HG02973 (cell line): ENCODE results near the gene SEC61A1.

ENCODE experiments used
- ATAC-seq: cut with Tn5 transposase; IDR thresholded peaks from one replicate; pipeline ENCODE4 v1.9.1; 2021; ENCODE audit warnings: moderate library complexity; ENCODE audit not compliant: unreplicated experiment

The SEC61A1 gene

DNA sequence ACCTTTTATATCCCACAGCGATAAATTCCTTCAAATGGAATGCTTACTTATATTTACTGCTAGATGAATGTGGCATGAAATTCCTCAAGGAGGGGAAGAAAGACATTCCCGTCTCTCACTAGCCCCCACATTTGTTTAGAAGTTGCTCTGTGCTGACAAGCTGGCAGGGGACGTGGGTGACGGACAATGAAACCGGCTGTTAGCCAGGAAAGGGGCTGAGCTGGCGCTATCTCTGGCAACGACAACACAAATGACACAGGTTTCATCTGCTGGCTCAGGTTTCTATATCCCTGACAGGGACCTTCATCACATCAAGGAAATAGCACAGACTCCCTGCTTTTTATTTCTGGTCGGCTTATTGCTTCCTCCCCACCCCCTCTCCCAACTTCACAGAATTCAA lies 55.6 kb downstream of the SEC61A1 start:
- ATAC-seq: no peak

DNA sequence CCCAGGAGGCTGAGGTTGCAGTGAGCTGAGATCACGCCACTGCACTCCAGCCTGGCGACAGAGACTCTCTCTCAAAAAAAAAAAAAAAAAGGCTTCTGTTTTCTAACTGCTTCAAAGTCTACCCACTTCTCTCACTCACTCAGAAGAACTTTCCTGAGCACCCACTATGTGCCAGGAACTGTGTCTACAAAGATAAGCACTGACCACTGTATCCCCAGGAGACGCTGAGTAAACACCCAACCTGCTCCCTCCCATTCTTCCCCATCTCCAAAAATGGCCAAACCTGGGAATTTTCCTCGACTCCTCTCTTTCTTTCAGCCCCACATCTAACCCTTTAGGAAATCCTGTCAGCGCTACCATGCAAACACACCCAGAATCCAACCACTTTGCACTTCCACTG lies 58.9 kb downstream of the SEC61A1 start:
- ATAC-seq: no peak

DNA sequence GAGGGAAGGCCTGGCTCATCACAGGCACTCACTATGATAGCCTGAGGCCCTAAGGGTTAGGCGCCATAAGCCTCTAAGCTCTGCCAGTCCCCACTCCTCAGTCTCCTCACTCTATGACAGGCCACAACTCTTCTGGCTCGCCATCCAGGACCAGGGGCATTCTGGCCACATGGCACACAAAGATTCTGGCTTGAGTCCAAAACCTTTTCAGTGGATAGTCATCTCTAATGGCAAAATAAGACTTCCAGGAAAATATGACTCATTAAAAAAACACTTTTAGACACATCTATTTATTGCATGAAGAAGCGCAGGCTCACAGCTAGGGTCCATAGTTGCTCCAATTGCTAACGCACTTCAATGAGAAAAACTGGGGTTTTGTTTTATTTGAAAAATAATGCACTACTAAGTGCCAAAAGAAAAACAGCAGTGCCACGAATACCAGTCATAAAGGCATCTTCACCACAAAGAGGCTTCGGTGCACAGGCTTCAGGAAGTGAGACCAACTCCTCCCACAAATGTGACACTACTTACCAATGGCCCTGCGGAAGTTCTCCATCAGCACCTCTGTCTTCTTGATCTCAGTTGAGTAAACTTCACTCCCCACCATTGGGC lies 60.2 kb downstream of the SEC61A1 start:
- ATAC-seq: no peak

DNA sequence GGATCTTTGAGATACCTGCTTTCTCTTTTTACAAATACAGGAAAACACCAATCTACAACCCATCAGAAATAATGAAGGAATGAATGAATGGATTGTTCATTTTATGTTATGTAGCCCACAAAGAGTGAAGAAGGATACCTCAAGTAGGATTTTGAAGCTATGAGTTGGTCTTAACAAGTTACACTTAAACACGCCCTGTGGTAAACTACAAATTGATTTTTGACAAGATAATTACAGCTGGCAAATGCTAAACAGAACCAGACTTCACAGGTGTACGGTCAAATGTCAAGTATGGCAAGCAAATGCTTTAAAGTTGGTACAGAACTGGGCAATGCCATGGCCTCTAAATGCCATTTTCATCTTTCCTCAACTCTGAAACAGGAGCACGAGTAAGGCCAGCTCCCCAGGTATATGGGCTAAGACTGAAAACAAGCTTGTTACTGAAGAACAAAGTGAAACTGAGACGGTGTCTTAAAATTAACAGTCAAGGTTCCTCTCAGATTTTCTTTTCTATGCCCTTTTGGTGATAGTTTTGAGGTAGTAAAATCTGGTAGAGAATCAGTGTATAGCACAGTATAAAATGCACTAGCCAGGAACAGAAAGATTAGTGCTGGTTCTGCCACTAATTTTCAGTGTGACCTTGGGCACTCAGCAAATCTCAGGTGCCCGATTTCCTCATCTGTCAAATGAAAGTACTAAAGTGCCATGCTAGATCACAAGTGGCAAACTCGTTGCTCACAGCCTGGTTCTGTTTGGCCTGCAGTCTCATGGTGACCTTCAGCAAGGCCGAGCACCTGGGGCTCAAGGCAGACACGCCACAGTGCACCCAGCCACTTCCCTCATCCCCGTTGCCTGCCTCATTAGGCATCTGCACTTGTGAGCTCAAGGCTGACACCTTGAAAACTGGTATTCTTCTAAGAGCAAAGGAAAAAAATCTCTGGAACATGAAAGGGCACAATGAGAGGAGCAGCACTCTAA lies 61.9 kb downstream of the SEC61A1 start:
- ATAC-seq: no peak
